Osteocyte (in vitro differentiated cells): ENCODE data around the gene NFIA. TPM values are rescaled to one million over a fixed set of nuclear protein-coding genes. Genes with fewer than 3 reads are reported as not detected.
A peak's percentile ranks its signal among the peaks of the same experiment; 100 is the strongest.

Source experiments
- DNase-seq: peaks from one replicate; pipeline ENCODE4 v3.0.0; 2021; ENCODE audit warnings: mixed read lengths; ENCODE audit not compliant: unreplicated experiment; ENCODE audit errors: extremely low spot score
- H3K27ac Mint-ChIP-seq: one replicate; pipeline ENCODE4 v1.8.0; 2021; ENCODE audit warnings: mild to moderate bottlenecking, mixed read lengths; ENCODE audit not compliant: unreplicated experiment
- H3K27me3 Mint-ChIP-seq: one replicate; pipeline ENCODE4 v1.8.0; 2021; ENCODE audit warnings: mixed read lengths; ENCODE audit not compliant: unreplicated experiment
- H3K36me3 Mint-ChIP-seq: one replicate; pipeline ENCODE4 v1.8.0; 2021; ENCODE audit warnings: mixed read lengths; ENCODE audit not compliant: unreplicated experiment
- H3K4me1 Mint-ChIP-seq: one replicate; pipeline ENCODE4 v1.8.0; 2021; ENCODE audit warnings: mixed read lengths; ENCODE audit not compliant: unreplicated experiment
- H3K4me3 Mint-ChIP-seq: one replicate; pipeline ENCODE4 v1.8.0; 2021; ENCODE audit warnings: mild to moderate bottlenecking, moderate library complexity, mixed read lengths; ENCODE audit not compliant: unreplicated experiment
- H3K9me3 Mint-ChIP-seq: one replicate; pipeline ENCODE4 v1.8.0; 2021; ENCODE audit warnings: mixed read lengths; ENCODE audit not compliant: unreplicated experiment
- CTCF ChIP-seq: fragments of 200-600 bp; sonication (generic); IDR thresholded peaks from 2 replicates; pipeline ENCODE4 v1.5.0; 2021; ENCODE audit warnings: antibody characterized with exemption, mild to moderate bottlenecking, moderate library complexity
- total RNA-seq: library from RNA; stranded (reverse); gene quantifications from 2 replicates; pipeline ENCODE4 v1.2.1, GENCODE V29; 2021

NFIA gene
- total RNA-seq, 1 donor from 2014 or later = 46.7 TPM

- DNase-seq = no peak
These were observed 70.2 kb downstream of the NFIA start for GRCh38 chr1:61152469-61153105.

GRCh38 chr1:61156576-61157467 lies 74.5 kb downstream of the NFIA start:
- no peaks in the 10 kb centered on the region for H3K9me3 Mint-ChIP-seq
- TF ChIP-seq CTCF = no peak
- H3K27ac Mint-ChIP-seq = peak overlapping the region; percentile 85
- peaks cover 5% of the 10 kb centered on the region for H3K36me3 Mint-ChIP-seq
- no peak overlapping the region for H3K4me3 Mint-ChIP-seq
- DNase-seq = no peak
- H3K27me3 Mint-ChIP-seq = no peaks in the 10 kb centered on the region
- H3K4me1 Mint-ChIP-seq = peaks cover 38% of the 10 kb centered on the region

More at GRCh38 chr1:61152469-61153105, 70.2 kb downstream of the NFIA start:
- no peak overlapping the region for H3K4me3 Mint-ChIP-seq
- H3K27ac Mint-ChIP-seq = no peak overlapping the region
- no peaks in the 10 kb centered on the region for H3K9me3 Mint-ChIP-seq
- H3K4me1 Mint-ChIP-seq = peaks cover 34% of the 10 kb centered on the region
- no peak for TF ChIP-seq CTCF
- H3K27me3 Mint-ChIP-seq = no peaks in the 10 kb centered on the region
- H3K36me3 Mint-ChIP-seq = peaks cover 3% of the 10 kb centered on the region

GRCh38 chr1:61157468-61157987 lies 75.2 kb downstream of the NFIA start:
- Mint-ChIP-seq H3K36me3 (peaks cover 5% of the 10 kb centered on the region), H3K27me3 (no peaks in the 10 kb centered on the region), H3K27ac (peak overlapping the region; percentile 85), H3K4me1 (peaks cover 37% of the 10 kb centered on the region), H3K4me3 (no peak overlapping the region), H3K9me3 (no peaks in the 10 kb centered on the region)
- no peak for TF ChIP-seq CTCF
- no peak for DNase-seq

- no peaks in the 10 kb centered on the region for H3K9me3 Mint-ChIP-seq
- H3K36me3 Mint-ChIP-seq = peaks cover 5% of the 10 kb centered on the region
- no peak for DNase-seq
- no peak overlapping the region for H3K4me3 Mint-ChIP-seq
- peak overlapping the region; percentile 67 for H3K27ac Mint-ChIP-seq
- no peaks in the 10 kb centered on the region for H3K27me3 Mint-ChIP-seq
- TF ChIP-seq CTCF = no peak
- peaks cover 44% of the 10 kb centered on the region for H3K4me1 Mint-ChIP-seq
These were observed 76.2 kb downstream of the NFIA start for GRCh38 chr1:61158591-61158990.

- no peak overlapping the region for H3K27ac Mint-ChIP-seq
- H3K4me3 Mint-ChIP-seq = no peak overlapping the region
- H3K27me3 Mint-ChIP-seq = no peaks in the 10 kb centered on the region
- H3K9me3 Mint-ChIP-seq = no peaks in the 10 kb centered on the region
- DNase-seq = no peak
- TF ChIP-seq CTCF = no peak
- peaks cover 51% of the 10 kb centered on the region for H3K4me1 Mint-ChIP-seq
- H3K36me3 Mint-ChIP-seq = peaks cover 5% of the 10 kb centered on the region
These were observed 78.2 kb downstream of the NFIA start for GRCh38 chr1:61160526-61160925.
